SK-N-SH (cell line): ENCODE measurements around the gene PCGF3. TPM values are rescaled to one million over a fixed set of nuclear protein-coding genes. Genes with fewer than 3 reads are reported as not detected.

Source experiments
- CTCF ChIA-PET: fragments of 300-600, 350-600 bp; formaldehyde crosslinking; extraction: SDS; loops from one replicate; lab custom pipeline; 2021; lab: Yijun Ruan, JAX
- POLR2A ChIA-PET: fragments of 350-600 bp; sonication (Branson Sonifier 250); formaldehyde crosslinking; extraction: SDS; loops from one replicate; lab custom pipeline; 2020; ENCODE audit warnings: antibody characterized with exemption, inconsistent platforms; lab: Yijun Ruan, JAX
- DNase-seq: peaks from one replicate; pipeline ENCODE4 v3.0.0; 2012
- H2AFZ ChIP-seq: fragments of 200-600 bp; sonication (generic); 2 replicates; pipeline ENCODE4 v1.8.1; 2016; ENCODE audit warnings: antibody characterized with exemption, mild to moderate bottlenecking, low read depth
- H3F3A ChIP-seq: fragments of 200-600 bp; sonication (generic); replicated peaks from 2 replicates; pipeline ENCODE3; 2016; ENCODE audit warnings: antibody characterized with exemption, mild to moderate bottlenecking; ENCODE audit not compliant: insufficient read depth
- H3K27ac ChIP-seq, 2 experiments: fragments of 200-500 bp in 1 of 2; fragments of 200-600 bp in 1 of 2; sonication (Bioruptor generic) in 1 of 2; sonication (generic), shearing (Covaris generic) in 1 of 2; 2 replicates each; pipeline versions ENCODE4 v1.5.1 to v1.6.1; 2014 to 2016; ENCODE audit warnings: low read depth in 2 of 2, inconsistent platforms in 1 of 2, low read length in 1 of 2, mild to moderate bottlenecking in 1 of 2, mixed read lengths in 1 of 2
- H3K27me3 ChIP-seq: fragments of 200-600 bp; sonication (generic), shearing (Covaris generic); 2 replicates; pipeline ENCODE4 v1.6.1; 2016; ENCODE audit warnings: mixed run types; ENCODE audit not compliant: insufficient read depth
- H3K36me3 ChIP-seq, 2 experiments: fragments of 200-500 bp in 1 of 2; fragments of 200-600 bp in 1 of 2; sonication (Bioruptor generic) in 1 of 2; sonication (generic) in 1 of 2; replicated peaks in 1 of 2; 2 replicates each; pipeline versions ENCODE3 to v1.5.1; 2014 to 2016; ENCODE audit warnings: low read length in 1 of 2, mild to moderate bottlenecking in 1 of 2; ENCODE audit not compliant: insufficient read depth in 2 of 2, control insufficient read depth in 1 of 2
- H3K4me1 ChIP-seq, 2 experiments: fragments of 200-500 bp in 1 of 2; fragments of 200-600 bp in 1 of 2; sonication (Bioruptor generic) in 1 of 2; sonication (generic), shearing (Covaris generic) in 1 of 2; 2 replicates each; pipeline versions ENCODE4 v1.5.1 to v1.6.1; 2014 to 2016; ENCODE audit warnings: low read depth in 1 of 2, low read length in 1 of 2, mixed run types in 1 of 2; ENCODE audit not compliant: insufficient read depth in 2 of 2, control insufficient read depth in 1 of 2
- H3K4me2 ChIP-seq: fragments of 200-600 bp; sonication (generic), shearing (Covaris generic); 2 replicates; pipeline ENCODE4 v1.6.1; 2017; ENCODE audit warnings: mixed run types
- H3K4me3 ChIP-seq, 2 experiments: fragments of 200-500 bp in 1 of 2; fragments of 200-600 bp in 1 of 2; sonication (Bioruptor generic) in 1 of 2; sonication (generic), shearing (Covaris generic) in 1 of 2; 2 replicates each; pipeline versions ENCODE4 v1.5.1 to v1.8.1; 2014 to 2016; ENCODE audit warnings: low read depth in 2 of 2, inconsistent platforms in 1 of 2, low read length in 1 of 2, mild to moderate bottlenecking in 1 of 2, mixed read lengths in 1 of 2, moderate library complexity in 1 of 2
- H3K79me2 ChIP-seq: fragments of 200-600 bp; sonication (generic); 2 replicates; pipeline ENCODE4 v1.8.1; 2017; ENCODE audit warnings: mild to moderate bottlenecking; ENCODE audit not compliant: insufficient read depth
- H3K9ac ChIP-seq: fragments of 200-600 bp; sonication (generic); 2 replicates; pipeline ENCODE4 v1.6.1; 2017; ENCODE audit warnings: mixed run types
- H3K9me2 ChIP-seq: fragments of 200-600 bp; sonication (generic); 2 replicates; pipeline ENCODE4 v1.6.1; 2017; ENCODE audit warnings: mixed run types
- H3K9me3 ChIP-seq: fragments of 200-600 bp; sonication (generic); 2 replicates; pipeline ENCODE4 v1.6.1; 2017; ENCODE audit warnings: mixed run types, mild to moderate bottlenecking, moderate library complexity
- H4K20me1 ChIP-seq: fragments of 200-600 bp; sonication (generic); 2 replicates; pipeline ENCODE4 v1.6.1; 2017; ENCODE audit warnings: mild to moderate bottlenecking, mixed run types; ENCODE audit not compliant: insufficient read depth
- CHD2 ChIP-seq: fragments of 150-350 bp; IDR thresholded peaks from 2 replicates; pipeline ENCODE4 v1.6.1; 2018; ENCODE audit warnings: low read length; ENCODE audit not compliant: partially characterized antibody
- ELF1 ChIP-seq: IDR thresholded peaks from 2 replicates; pipeline ENCODE4 v1.4.0; 2012
- EZH2phosphoT487 ChIP-seq: fragments of 200-600 bp; sonication (generic); IDR thresholded peaks from 2 replicates; pipeline ENCODE4 v1.6.1; 2017; ENCODE audit warnings: low read depth, mixed run types, mild to moderate bottlenecking, antibody characterized with exemption, moderate library complexity, borderline replicate concordance
- FOSL2 ChIP-seq: IDR thresholded peaks from 2 replicates; pipeline ENCODE4 v1.4.0; 2012; ENCODE audit warnings: low read depth, mild to moderate bottlenecking, moderate library complexity, borderline replicate concordance
- FOXM1 ChIP-seq: IDR thresholded peaks from 2 replicates; pipeline ENCODE4 v1.4.0; 2012; ENCODE audit warnings: low read depth, mild to moderate bottlenecking
- JUND ChIP-seq: IDR thresholded peaks from 2 replicates; pipeline ENCODE4 v1.4.0; 2012
- MXI1 ChIP-seq: IDR thresholded peaks from 2 replicates; pipeline ENCODE4 v1.6.1; 2012; ENCODE audit warnings: mild to moderate bottlenecking, low read depth, low read length, improper control_type of control experiment
- RAD21 ChIP-seq: IDR thresholded peaks from 2 replicates; pipeline ENCODE4 v1.6.1; 2012; ENCODE audit warnings: mild to moderate bottlenecking, low read length
- RFX5 ChIP-seq: IDR thresholded peaks from 2 replicates; pipeline ENCODE4 v1.6.1; 2012; ENCODE audit warnings: mild to moderate bottlenecking, improper control_type of control experiment, low read length
- YY1 ChIP-seq: IDR thresholded peaks from 2 replicates; pipeline ENCODE4 v1.4.0; 2012; ENCODE audit warnings: low read depth, mild to moderate bottlenecking
- whole genome bisulfite sequencing: methylation state at CpG from one replicate; pipeline ENCODE4 v1.1.6; 2017; ENCODE audit warnings: low lambda C conversion rate; 5-methylcytosine and 5-hydroxymethylcytosine counted together
- polyA plus RNA-seq, 3 experiments: library from polyadenylated mRNA; depleted of rRNA; stranded (reverse); fragments of >200 nt; gene quantifications; 2 replicates each; pipeline ENCODE4 v1.2.3, GENCODE V29; 2012
- TF ChIP-seq, protein P1 (sequence below): IDR thresholded peaks from 2 replicates; pipeline ENCODE4 v1.4.0; 2012; ENCODE audit warnings: low read depth
- TF ChIP-seq, protein P2 (sequence below): IDR thresholded peaks from 2 replicates; pipeline ENCODE4; 2012
- TF ChIP-seq, protein P3 (sequence below): IDR thresholded peaks from 2 replicates; pipeline ENCODE4 v1.4.0; 2012; ENCODE audit warnings: low read depth, borderline replicate concordance
- TF ChIP-seq, protein P4 (sequence below): IDR thresholded peaks from 2 replicates; pipeline ENCODE4 v1.4.0; 2012; ENCODE audit warnings: low read depth, borderline replicate concordance

The PCGF3 gene
- polyA plus RNA-seq, 1 of the 3 experiments (the other 2 are of a cell fraction): 44.8 TPM

DNA sequence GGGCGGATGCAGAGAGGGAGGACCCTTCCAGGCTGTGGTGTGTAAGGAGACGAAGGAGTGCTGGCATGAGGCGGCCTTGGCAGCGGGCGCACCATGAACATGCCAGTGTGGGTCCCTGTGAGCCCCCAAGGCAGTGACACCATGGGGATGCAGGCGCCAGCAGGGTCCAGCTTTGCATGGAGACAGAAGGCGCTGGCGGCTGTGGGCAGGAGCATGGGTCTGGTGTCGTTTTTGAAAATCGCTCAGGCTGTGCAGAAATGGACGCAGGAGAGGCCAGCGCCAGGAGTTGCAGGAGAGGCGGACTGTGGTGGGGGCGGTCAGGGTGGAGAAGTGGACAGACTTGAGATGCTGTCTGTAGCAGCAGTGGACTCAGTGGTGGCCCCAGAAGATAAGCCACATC lies 56.1 kb downstream of the PCGF3 start:
- DNase-seq: no peak
- peaks cover 31 to 56% of the 10 kb centered on the region in 2 experiments for H3K36me3 ChIP-seq
- H3K9me3 ChIP-seq: no peaks in the 10 kb centered on the region
- H3K79me2 ChIP-seq: peaks cover 7% of the 10 kb centered on the region; the same call in 1 of the 2 replicates
- no peak overlapping the region for H3K4me3 ChIP-seq
- ChIA-PET POLR2A (no interaction called here), CTCF (interaction anchor here (1.8 to 3.6 kb wide), 2 partner anchors 13 to 20 kb away, joined by 7 to 18 read pairs; no protein-coding TSS in a partner anchor)
- H2AFZ ChIP-seq: no peak overlapping the region
- H4K20me1 ChIP-seq: peaks cover 35% of the 10 kb centered on the region
- no peak overlapping the region for H3K4me2 ChIP-seq
- WGBS: 94% methylated on average over 13 of the region's 14 CpGs
- TF ChIP-seq, protein P1, sequence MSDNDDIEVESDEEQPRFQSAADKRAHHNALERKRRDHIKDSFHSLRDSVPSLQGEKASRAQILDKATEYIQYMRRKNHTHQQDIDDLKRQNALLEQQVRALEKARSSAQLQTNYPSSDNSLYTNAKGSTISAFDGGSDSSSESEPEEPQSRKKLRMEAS: no peak
- no peak for TF ChIP-seq YY1
- no peak for TF ChIP-seq EZH2phosphoT487
- no peak for TF ChIP-seq RAD21
- TF ChIP-seq, protein P2, sequence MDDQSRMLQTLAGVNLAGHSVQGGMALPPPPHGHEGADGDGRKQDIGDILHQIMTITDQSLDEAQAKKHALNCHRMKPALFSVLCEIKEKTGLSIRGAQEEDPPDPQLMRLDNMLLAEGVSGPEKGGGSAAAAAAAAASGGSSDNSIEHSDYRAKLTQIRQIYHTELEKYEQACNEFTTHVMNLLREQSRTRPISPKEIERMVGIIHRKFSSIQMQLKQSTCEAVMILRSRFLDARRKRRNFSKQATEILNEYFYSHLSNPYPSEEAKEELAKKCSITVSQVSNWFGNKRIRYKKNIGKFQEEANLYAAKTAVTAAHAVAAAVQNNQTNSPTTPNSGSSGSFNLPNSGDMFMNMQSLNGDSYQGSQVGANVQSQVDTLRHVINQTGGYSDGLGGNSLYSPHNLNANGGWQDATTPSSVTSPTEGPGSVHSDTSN: no peak
- TF ChIP-seq RFX5: no peak
- TF ChIP-seq MXI1: no peak
- no peak for TF ChIP-seq CHD2
- TF ChIP-seq ELF1: no peak
- no peak for TF ChIP-seq FOXM1
- TF ChIP-seq, protein P3, sequence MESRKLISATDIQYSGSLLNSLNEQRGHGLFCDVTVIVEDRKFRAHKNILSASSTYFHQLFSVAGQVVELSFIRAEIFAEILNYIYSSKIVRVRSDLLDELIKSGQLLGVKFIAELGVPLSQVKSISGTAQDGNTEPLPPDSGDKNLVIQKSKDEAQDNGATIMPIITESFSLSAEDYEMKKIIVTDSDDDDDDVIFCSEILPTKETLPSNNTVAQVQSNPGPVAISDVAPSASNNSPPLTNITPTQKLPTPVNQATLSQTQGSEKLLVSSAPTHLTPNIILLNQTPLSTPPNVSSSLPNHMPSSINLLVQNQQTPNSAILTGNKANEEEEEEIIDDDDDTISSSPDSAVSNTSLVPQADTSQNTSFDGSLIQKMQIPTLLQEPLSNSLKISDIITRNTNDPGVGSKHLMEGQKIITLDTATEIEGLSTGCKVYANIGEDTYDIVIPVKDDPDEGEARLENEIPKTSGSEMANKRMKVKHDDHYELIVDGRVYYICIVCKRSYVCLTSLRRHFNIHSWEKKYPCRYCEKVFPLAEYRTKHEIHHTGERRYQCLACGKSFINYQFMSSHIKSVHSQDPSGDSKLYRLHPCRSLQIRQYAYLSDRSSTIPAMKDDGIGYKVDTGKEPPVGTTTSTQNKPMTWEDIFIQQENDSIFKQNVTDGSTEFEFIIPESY: no peak
- no peak for TF ChIP-seq FOSL2
- TF ChIP-seq, protein P4, sequence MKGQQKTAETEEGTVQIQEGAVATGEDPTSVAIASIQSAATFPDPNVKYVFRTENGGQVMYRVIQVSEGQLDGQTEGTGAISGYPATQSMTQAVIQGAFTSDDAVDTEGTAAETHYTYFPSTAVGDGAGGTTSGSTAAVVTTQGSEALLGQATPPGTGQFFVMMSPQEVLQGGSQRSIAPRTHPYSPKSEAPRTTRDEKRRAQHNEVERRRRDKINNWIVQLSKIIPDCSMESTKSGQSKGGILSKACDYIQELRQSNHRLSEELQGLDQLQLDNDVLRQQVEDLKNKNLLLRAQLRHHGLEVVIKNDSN: no peak
- no peak for TF ChIP-seq JUND
- no peaks in the 10 kb centered on the region for H3K9me2 ChIP-seq
- H3K27ac ChIP-seq: no peak overlapping the region; a peak in 1 of 4 replicates
- H3K27me3 ChIP-seq: no peaks in the 10 kb centered on the region
- peaks cover 9% of the 10 kb centered on the region for H3F3A ChIP-seq
- H3K9ac ChIP-seq: no peak overlapping the region
- H3K4me1 ChIP-seq: peaks cover 0 to 4% of the 10 kb centered on the region in 2 experiments; a peak in 1 of 4 replicates
